GM18507 (cell line): ENCODE measurements around the gene CPSF7.
A peak's percentile ranks its signal among the peaks of the same experiment; 100 is the strongest.
"Not testable (repeated sequence)": the region's sequence is repeated elsewhere in the genome, so short reads cannot be mapped to it uniquely, and the experiment has no call there.

Source experiments
- DNase-seq: peaks from one replicate; pipeline ENCODE4 v3.0.0; 2011; ENCODE audit warnings: low read depth; ENCODE audit not compliant: insufficient read length; ENCODE audit errors: extremely low spot score
- FAIRE-seq: peaks from 2 replicates; lab custom pipeline; 2011; peaks lifted over from hg19 to GRCh38; lab: Jason Lieb, UNC

Gene CPSF7, protein sequence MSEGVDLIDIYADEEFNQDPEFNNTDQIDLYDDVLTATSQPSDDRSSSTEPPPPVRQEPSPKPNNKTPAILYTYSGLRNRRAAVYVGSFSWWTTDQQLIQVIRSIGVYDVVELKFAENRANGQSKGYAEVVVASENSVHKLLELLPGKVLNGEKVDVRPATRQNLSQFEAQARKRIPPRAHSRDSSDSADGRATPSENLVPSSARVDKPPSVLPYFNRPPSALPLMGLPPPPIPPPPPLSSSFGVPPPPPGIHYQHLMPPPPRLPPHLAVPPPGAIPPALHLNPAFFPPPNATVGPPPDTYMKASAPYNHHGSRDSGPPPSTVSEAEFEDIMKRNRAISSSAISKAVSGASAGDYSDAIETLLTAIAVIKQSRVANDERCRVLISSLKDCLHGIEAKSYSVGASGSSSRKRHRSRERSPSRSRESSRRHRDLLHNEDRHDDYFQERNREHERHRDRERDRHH

DNA sequence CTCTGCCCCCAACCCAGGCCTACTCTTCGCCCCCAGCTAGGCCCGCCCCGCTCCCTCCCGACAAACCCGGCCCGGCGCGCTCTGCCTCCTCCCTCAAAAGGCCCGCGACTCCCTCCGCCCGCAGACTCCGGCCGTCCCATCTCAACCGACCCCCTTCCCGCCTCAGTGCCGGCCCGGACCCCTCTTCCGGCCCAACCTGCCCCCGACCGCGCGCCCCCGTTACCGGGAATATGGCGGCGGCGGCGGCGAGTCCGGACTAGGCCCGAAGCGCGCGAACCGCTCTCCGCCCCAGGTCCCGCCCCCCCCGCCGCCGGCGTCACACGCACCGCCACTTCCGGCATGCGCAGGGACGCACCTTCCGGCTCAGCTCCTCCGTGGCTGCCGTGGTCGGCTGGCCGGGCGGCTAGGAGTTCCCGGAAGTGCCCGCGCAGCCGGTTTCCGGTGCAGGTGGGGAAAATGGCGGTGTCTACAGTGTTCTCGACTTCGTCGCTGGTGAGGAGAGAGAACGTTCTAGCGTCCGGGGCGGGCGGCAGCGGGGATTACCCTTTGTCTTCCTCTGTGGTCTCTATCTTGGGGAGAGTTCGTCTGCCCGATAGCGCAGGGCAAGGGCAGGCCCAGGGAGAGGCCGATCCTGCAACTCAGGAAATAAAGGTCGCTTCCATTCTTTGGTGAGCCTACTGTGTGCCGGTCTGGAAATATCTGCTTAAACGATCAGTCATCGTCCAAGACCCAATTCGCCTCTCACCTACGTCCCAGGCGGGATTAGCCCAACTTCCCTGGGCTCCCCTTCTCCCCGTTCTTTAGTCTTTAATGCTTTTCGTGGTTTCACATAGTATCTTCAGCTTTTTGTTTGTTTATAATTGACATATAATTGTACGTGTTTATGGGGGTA lies at the start of gene CPSF7, which contains the start of gene SDHAF2:
Gene CPSF7 (minus strand): TSS at position 285 of the 892 bp plus-strand sequence. CDS start 740 bp downstream, outside the sequence.
Gene SDHAF2 (plus strand): TSS at position 434 of the 892 bp plus-strand sequence. CDS start 23 bp downstream, at position 457.
- DNase-seq (peak; percentile 93), FAIRE-seq (peak; percentile 77)

DNA sequence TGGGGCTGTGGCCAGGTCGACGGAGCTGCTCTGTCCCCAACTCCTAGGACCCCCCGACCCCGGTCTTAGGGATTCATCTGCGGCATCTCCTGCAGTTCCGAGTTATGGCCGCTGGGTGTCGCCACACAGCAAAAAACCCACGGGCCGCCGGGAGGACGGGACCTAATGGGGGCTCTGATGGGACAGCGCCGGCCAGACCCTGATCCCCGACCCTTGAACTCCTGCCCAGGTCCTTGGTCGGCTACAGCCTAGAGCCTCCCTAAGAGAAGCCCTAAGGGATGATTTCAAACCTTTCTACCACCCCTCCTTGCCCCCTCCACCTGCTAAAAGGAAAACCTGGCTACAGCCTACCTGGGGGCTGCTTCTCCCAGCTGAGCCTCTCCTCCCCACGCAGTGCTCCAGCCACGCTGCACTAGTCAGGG lies 48.0 kb upstream of the CPSF7 start:
- DNase-seq, result peak; percentile 47
- peak; percentile 50 for FAIRE-seq

DNA sequence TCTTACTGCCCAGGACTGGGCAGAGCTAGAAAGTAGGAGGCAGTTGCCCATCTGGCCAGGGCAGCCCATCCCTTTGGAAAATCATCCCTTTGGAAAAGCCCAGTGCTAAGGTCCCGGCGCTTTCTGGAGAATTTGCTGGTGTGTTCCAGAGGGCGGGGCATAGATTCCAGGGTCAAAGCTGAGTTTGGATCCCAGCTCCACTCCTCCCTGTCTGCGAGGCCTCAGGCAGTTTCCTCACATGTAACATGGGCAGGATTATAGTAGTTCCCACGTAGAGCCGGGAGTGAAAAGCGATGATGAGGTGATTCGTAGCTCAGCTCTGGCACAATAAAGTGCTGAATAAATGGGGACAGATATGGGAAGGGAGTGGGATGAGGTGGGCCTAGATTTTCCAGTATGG lies 47.4 kb upstream of the CPSF7 start:
- FAIRE-seq, result no peak
- no peak for DNase-seq

DNA sequence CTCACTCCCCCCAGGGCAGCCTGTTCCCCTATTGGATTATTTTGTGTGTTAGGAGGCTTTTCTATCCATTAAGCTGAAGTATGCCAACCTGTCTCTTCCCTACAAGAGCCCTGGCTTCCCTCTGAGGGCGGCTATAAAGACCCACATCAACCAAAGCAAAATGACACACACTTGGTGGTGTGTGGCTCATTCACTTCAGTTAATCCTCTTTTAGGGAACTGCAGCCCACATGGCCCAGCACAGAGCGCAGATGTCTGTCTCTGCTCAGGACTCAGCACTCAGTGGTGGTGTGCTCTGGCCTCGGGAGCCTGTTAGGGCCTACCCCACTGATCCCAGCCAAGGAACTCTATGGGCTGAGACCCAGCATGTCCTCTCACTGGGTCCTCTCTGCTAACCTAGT lies 46.6 kb upstream of the CPSF7 start:
- no peak for FAIRE-seq
- no peak for DNase-seq

DNA sequence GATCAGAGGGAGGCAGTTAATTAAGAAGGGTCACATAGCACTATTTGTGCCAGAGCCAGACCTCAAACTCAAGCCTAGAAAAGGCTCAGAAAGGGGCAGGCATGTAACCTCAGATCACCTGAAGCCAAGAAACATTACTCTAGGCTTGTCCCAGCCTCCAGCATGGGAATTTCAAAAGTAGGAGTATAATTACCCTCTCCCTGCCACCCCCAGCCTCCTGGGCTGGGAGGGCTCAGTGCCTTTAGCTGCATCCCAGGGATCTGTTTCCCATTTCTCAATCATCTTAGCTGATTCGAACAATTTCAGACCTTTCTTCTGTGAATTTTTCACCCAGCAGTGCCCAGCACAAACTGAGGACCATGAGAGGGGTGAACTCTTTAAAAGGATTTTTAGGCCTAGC lies 45.7 kb upstream of the CPSF7 start:
- DNase-seq, result no peak
- FAIRE-seq, result no peak

DNA sequence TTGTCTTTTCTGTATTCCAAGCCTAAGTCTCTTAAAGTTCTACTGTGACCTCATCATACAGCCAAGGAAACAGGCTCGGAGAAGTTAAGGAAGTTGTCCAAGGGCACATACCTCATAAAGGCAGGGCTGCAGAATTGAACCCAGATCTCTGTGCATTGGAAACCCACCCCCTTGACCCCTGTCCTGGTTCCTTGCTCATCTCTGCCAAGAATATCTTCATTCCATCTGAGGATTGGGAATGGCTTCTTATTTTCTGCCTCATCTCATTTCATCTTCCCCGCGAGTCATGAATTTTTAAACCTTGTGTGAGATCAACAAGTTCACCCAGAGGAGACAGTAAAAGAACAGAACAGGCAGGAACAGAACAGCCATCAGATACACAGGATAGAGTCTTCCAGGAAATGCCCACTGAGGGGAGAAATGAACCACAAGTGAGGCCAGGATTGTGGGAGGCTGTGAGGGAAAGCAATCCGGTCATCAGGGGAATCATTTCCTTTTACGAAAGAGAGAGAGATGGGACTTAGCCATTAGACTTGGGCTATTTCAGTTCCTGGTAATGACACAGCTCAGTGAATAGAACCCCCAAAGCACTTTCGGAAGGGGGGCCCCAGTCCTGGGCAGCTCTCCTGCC lies 44.4 kb upstream of the CPSF7 start:
- no peak for FAIRE-seq
- no peak for DNase-seq

DNA sequence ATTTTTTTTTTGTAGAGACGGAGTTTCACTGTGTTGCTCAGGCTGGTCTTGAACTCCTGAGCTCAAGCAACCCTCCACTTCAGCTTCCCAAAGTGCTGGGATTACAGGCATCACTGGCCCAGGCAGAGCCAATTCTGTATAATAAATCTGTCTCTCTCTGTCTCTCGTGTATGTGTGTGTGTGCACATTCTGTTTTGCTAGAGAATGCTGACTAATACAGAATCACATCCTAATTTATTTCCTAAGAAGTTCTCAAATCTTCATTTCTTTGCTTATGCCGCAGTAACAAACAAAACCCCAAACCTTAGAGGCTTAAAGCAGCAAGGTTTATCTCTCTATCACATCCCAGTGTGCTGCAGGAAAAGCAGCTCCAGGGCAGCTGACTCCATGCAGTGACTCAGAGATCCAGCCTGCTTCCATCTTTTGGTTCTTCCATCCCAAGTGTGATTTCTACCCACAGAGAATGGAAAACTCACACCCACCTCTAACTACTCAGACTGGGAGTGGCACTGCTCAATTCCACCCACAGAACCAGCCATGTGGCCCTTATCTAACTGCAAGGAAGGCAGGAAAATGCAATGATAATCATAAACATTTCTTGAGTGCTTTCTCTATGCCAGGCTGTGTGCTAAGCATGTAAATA lies 43.7 kb upstream of the CPSF7 start:
- no peak for DNase-seq
- FAIRE-seq, result no peak

DNA sequence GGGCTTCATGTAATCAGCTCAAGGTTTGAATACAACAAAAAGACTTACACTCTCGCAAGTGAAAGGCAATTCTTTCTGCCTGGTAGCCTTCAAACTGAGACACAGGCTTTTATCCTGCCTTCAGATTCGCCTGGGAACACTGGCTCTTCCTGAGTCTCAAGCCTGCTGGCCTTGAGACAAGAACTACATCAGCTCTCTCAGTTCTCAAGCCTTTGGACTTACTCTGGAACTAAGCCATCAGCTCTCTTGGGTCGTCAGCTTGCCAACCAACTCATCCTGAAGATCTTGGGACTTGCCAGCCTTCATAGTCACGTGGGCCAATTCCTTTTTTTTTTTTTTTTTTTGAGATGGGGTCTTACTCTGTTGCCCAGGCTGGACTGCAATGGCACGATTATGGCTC lies 43.1 kb upstream of the CPSF7 start:
- no peak for FAIRE-seq

DNA sequence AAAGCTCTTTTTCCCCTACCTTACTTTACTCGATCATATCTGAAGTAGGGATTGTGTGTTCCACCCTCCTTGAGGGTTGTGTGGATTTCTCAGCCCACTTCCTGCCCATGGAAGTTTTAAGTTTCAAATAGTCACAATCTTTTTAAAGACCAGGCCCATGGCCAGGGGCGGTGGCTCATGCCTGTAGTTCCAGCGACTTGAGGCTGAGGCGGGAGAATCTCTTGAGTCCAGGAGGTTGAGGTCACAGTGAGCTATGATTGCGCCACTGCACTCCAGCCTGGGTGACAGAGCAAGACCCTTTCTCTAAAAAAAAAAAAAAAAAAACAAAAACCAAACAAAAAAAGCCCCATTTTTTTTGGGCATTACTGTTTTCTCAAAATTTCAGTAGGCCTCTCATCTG lies 42.5 kb upstream of the CPSF7 start:
- no peak for DNase-seq
- FAIRE-seq, result no peak

More for the DNA sequence above, 43.1 kb upstream of the CPSF7 start:
- DNase-seq, result no peak

DNA sequence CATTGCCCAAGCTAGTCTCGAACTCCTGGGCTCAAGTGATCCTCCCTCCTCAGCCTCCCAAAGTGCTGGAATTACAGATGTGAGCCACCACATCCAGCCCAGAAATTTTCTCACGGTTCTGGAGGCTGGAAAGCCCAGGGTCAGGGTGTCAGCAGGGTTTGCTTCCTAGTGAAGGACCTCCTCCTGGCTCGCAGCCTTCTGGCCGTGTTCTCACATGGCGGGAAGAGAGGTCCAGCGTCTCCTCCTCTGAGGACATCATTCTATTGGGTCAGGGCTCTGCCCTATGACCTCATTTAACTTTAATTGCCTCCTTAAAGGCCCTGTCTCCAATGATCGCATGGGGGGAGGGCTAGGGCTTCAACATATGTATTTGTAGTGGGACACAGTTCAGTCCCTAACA lies 38.2 kb upstream of the CPSF7 start:
- FAIRE-seq (no peak), DNase-seq (no peak)

DNA sequence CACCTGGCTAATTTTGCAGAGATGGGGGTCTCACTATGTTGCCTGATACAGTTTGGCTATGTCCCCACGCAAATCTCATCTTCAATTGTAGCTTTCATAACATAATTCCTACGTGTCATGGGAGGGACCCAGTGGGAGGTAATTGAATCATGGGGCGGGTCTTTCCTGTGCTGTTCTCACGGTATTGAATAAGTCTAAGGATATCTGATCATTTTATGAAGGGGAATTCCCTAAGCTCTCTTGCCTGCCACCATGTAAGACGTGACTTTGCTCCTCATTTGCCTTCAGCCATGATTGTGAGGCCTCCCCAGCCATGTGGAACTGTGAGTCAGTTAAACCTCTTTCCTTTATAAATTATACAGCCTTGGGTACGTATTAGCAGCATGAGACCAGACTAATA lies 37.8 kb upstream of the CPSF7 start:
- DNase-seq, FAIRE-seq: not testable (repeated sequence)

DNA sequence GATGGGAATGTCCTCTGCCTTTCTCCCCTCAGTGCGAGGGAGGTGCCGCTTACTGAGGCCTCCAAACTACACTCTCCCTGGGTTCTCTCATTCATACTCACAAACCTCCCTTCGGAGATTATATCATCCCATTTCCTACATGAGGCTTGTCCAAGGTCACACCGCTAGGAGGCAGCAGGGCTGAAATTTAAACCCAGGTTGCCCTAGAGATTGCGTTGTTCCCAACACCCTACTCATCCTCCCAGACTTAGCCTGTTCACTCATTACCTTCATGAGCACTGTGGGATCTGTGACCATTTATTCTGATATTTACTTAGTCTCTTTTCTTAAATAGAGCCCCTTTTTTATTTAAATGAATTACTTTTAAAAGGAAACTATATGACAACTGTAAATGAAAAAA lies 31.2 kb upstream of the CPSF7 start:
- FAIRE-seq, result no peak

DNA sequence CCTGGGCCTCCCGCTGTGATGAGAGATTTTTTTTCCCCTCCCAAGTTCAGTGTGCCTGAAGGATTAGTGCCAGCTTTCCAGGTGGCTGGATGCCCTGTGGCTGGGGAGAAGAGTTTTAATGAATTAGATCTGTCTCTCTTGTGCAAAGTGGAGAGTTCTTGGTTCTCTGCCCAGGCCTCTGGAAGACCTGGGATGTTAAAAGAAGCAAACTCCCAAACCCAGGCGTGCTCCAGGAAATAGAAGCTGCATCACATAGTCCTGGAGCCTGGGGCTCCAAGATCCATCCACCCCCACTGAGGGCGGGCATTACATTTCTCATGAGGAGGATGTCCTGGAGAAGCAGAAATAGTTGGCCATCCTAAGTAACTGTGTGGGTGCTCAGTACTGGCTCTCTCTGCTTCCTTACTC lies 30.7 kb upstream of the CPSF7 start:
- DNase-seq, result no peak
- no peak for FAIRE-seq

More for the DNA sequence above, 31.2 kb upstream of the CPSF7 start:
- no peak for DNase-seq

DNA sequence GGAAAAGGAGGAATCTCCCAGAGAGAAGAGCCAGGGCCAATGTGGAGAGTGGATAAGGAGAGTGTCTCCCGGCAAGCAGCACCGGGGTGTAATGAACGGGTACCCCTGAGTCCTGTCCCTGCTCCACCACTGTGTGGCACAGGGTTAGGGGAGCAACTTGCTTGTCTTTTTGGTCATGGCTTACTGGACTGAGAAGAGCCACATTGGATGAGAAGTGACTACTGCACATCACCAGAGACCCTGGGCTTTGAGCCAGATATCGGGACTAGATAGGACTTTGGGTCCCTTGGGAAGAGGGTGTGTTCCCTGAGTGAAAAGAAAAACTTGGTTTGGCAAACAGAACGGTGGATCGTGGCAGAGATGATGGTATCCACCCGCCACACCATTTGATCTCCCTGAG lies 24.7 kb upstream of the CPSF7 start:
- DNase-seq (no peak), FAIRE-seq (no peak)

DNA sequence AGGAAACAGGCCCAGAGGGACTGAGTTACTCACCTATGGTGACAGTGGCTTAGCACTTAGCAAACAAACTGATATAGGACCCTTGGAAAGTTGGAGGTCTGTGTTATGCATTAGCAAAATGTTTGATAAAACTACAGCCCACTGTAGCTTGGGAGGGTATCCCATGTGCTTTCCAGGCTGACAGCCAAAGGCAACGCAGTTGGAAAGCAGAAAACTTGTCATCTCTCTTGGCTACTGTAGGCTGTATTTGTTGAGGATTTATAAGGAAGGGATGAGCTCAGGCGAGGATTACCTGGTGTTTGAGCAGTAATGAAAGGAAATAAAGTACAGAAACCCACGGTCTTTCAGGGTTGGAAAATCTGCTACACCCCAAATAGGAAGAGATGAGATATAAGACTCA lies 23.9 kb upstream of the CPSF7 start:
- FAIRE-seq (no peak), DNase-seq (no peak)

DNA sequence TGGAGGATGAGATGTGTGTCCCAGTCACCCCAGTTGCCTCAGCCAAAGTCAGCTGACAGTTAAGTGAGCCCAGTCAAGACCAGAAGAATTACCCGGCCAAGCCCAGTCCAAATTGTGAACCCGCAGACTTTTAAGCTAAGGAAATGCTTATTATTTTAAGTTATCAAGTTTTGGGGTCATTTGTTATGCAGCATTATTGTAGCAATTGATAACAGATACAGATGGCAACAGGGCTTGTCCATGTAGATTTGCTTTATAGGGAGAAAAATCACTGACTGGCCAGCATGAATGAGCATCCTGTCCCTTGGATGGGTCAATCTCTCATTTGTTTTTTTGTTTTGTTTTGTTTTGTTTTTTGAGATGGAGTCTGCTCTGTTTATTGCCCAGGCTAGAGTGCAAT lies 23.1 kb upstream of the CPSF7 start:
- FAIRE-seq (no peak), DNase-seq (no peak)

DNA sequence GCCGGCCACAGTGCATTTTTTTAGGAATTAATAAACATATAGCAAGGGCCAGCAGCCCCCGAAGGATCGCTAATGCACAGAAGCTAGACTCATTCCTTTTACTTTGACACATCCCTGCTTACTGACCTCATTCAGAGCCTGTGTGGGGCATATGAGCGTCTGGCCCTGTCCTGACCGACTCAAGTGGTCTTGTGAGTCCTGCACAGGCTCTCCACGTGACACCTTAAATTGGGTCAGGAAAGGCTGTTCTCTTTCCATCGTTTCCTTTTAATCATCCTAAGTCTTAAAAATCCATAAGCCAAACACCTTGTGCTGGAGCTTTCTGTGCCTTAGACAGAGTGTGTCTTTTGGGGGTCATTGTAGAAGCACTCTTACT lies 18.8 kb upstream of the CPSF7 start:
- no peak for DNase-seq
- FAIRE-seq, result no peak

DNA sequence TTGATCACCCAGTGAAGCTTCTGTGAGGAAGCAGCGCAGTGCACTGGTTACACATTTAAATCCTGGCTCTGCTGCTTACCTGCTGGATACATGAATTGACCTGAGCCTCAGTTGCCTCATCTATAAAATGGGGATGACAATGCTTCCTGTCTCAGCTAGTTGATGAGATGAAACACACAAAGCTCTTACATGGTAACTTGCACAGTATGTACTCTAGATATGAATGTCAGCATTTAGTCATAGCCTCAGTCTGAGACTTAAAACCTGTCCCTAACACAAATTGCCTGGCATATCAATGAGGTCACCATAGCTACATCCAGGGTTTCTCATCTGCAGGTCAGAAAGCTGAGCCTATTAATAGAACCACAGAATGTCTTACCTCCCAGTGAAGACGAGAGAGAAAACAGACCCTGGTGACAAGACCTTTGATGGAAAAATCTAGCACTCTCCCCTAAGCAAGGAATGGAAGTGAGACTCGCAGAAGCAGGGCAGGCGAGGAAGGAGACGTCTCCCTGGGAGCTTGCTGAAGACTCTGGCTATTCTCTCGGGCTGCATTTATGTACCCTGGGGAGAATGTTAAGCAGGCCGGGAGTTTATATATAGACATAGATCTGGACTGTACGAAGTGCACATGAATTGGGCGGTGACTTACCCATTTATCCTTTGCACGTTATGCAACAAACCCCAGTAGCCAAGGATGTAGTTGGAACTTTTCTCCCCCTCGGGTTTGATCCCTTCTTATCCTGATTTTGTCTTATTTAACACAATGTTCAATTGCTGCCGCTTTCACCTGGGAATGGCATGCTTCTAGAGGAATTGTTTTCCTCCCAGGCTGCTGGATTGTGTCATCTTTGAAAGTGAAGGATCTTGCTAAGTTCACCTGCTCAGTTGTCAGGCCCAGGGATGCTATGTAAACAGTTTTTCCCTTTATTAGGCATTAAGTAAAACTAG lies 18.1 kb upstream of the CPSF7 start:
- DNase-seq (no peak), FAIRE-seq (no peak)
